ENCODE results near the gene PMEL. TPM values are rescaled to one million over a fixed set of nuclear protein-coding genes. Genes with fewer than 3 reads are reported as not detected.
"Not testable (repeated sequence)": the region's sequence is repeated elsewhere in the genome, so short reads cannot be mapped to it uniquely, and the experiment has no call there.

Gene PMEL
- total and polyA plus RNA-seq, 9 of the 15 experiments (the other 6 are each of a cell fraction or from before 2014, with no cell fraction given): 0.36 to 2.0 (median 0.98) TPM

DNA sequence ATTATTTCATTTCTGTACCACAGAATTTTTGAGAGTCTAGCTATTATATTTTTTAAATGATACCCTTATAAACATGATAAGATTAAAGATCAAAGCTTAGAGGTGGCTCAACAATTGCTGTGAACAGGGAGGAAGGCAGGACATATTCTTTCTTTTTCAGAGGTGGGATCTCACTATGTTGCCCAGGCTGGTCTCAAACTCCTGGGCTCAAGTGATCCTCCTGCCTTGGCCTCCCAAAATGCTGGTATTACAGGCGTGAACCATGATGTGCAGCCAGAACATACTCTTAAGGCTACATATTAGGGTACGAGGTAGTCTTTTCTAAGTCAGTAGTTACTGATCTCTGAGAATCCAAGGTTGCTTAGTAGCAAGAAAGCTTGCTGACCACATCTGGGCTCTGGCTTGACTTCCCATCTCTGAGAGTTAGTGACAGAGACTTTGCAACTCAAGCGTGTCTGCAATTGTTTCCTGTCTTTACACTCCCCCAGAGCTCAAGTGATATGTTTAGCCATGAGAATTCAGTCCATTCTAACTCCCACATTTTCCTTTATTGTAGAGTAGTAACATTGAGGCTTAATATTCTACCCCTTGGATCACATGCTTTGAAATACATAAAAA is 16.6 kb upstream of the PMEL start:
- H4K20me1 ChIP-seq (replicated peaks; ENCODE audit: control insufficient read depth, insufficient read depth, low read length): no peaks in the 10 kb centered on the region; the same call in 1 of the 2 replicates
- H3K4me3 ChIP-seq: no peak overlapping the region
- no peaks in the 10 kb centered on the region for H3K9me1 ChIP-seq (ENCODE audit: control insufficient read depth, insufficient read depth, low read length)
- no peak for FAIRE-seq
- peaks cover 9 to 10% of the 10 kb centered on the region in 2 experiments; a peak in 4 of 5 replicates for H3K4me1 ChIP-seq (replicated peaks in 1 of 2; ENCODE audit: control insufficient read depth in 2 of 2, insufficient read depth in 2 of 2, low read length in 2 of 2)
- in situ Hi-C loops (cut with MboI) (no loop called here), intact Hi-C loops (cut with micrococcal nuclease) (no loop called here)
- ATAC-seq: peak; percentile 52
- H3K27ac ChIP-seq (ENCODE audit: extremely low read depth, low read depth, low read length): peak overlapping the region; percentile 25; the same call in 1 of the 3 replicates
- POLR2A ChIA-PET: interaction anchor here (0.6 to 5.9 kb wide), 4 partner anchors 8 to 253 kb away, joined by 3 to 49 read pairs (median 5); partner anchors contain the start of genes CD63 and RAB5B
- H3K9ac ChIP-seq (ENCODE audit: insufficient read depth in 1 of 2, low read depth in 2 of 2, low read length in 2 of 2): peak overlapping the region in 1 of 2 experiments; percentile 28; a peak in 1 of 4 replicates
- no peak for DNase-seq (ENCODE audit: extremely low read depth in 1 of 4, low spot score in 3 of 4)
- CTCF ChIA-PET (ENCODE audit: low intra/inter-chr PET ratio): interaction anchor here (0.7 kb wide), 1 partner anchor 63 kb away, joined by 4 read pairs; no protein-coding TSS in a partner anchor
- no peaks in the 10 kb centered on the region for H3K27me3 ChIP-seq (ENCODE audit: control insufficient read depth in 2 of 2, insufficient read depth in 2 of 2, low read length in 2 of 2)
- H2AFZ ChIP-seq (ENCODE audit: low read depth, low read length): no peak overlapping the region
- peak; percentile 86 for TF ChIP-seq RBM25 (IDR thresholded peaks at IDR 0.05; ENCODE audit: low read depth, low read length, severe bottlenecking)
- TF ChIP-seq POLR2AphosphoS2 (IDR thresholded peaks at IDR 0.05; ENCODE audit: low read length): no peak
- TF ChIP-seq ZNF121 (CRISPR knock-in tag; conservative IDR thresholded peaks at IDR 0.05): peak; percentile 98
- no TSS peak for BruUV-seq (replicated peaks)
- peaks cover 43% of the 10 kb centered on the region for H3K36me3 ChIP-seq (ENCODE audit: control insufficient read depth, insufficient read depth, low read length)
- no peaks in the 10 kb centered on the region for H3K9me3 ChIP-seq (replicated peaks; ENCODE audit: control insufficient read depth, insufficient read depth, low read depth, low read length)
- WGBS (ENCODE audit: insufficient coverage, low coverage, missing lambda C conversion rate): 60% methylated on average over 3 of the region's 3 CpGs
- peaks cover 8% of the 10 kb centered on the region; the same call in 2 of the 3 replicates for H3K79me2 ChIP-seq (ENCODE audit: control insufficient read depth, insufficient read depth, low read length)
- no peak overlapping the region for H3K4me2 ChIP-seq (ENCODE audit: insufficient read depth, low read length)

DNA sequence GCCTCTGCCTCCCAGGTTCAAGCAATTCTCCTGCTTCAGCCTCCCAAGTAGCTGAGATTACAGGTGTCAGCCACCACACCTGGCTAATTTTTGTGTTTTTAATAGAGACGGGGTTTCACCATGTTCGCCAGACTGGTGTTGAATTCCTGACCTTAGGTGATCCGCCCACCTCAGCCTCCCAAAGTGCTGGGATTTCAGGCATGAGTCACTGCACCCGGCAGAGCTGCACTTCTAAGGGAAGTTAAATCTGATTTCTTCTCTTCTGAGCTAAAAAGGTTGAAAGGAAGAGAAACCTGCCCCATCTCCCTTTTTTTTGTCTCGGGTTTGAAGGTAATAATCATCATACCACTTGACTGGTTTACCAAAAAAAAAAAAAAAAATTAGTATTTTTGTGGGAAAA is 16.0 kb upstream of the PMEL start:
- 70% methylated on average over 4 of the region's 5 CpGs for WGBS (ENCODE audit: insufficient coverage, low coverage, missing lambda C conversion rate)
- H3K4me3 ChIP-seq; FAIRE-seq; H3K9me1 ChIP-seq (ENCODE audit: control insufficient read depth, insufficient read depth, low read length); H3K9ac ChIP-seq (ENCODE audit: insufficient read depth in 1 of 2, low read depth in 2 of 2, low read length in 2 of 2); H4K20me1 ChIP-seq (replicated peaks; ENCODE audit: control insufficient read depth, insufficient read depth, low read length); H3K9me3 ChIP-seq (replicated peaks; ENCODE audit: control insufficient read depth, insufficient read depth, low read depth, low read length); ATAC-seq; H3K4me2 ChIP-seq (ENCODE audit: insufficient read depth, low read length); in situ Hi-C loops (cut with MboI); H3K27ac ChIP-seq (ENCODE audit: extremely low read depth, low read depth, low read length); H3K4me1 ChIP-seq (replicated peaks in 1 of 2; ENCODE audit: control insufficient read depth in 2 of 2, insufficient read depth in 2 of 2, low read length in 2 of 2); BruUV-seq (replicated peaks); intact Hi-C loops (cut with micrococcal nuclease); DNase-seq (ENCODE audit: extremely low read depth in 1 of 4, low spot score in 3 of 4); H3K27me3 ChIP-seq (ENCODE audit: control insufficient read depth in 2 of 2, insufficient read depth in 2 of 2, low read length in 2 of 2); H2AFZ ChIP-seq (ENCODE audit: low read depth, low read length): not testable (repeated sequence)
- peaks cover 13% of the 10 kb centered on the region; the same call in 2 of the 3 replicates for H3K79me2 ChIP-seq (ENCODE audit: control insufficient read depth, insufficient read depth, low read length)
- ChIA-PET CTCF (ENCODE audit: low intra/inter-chr PET ratio) (interaction anchor here (0.7 kb wide), 1 partner anchor 63 kb away, joined by 4 read pairs; no protein-coding TSS in a partner anchor), POLR2A (interaction anchor here (0.6 to 5.9 kb wide), 2 partner anchors 8 to 14 kb away, joined by 3 to 49 read pairs; partner anchors contain the start of gene RAB5B)
- H3K36me3 ChIP-seq (ENCODE audit: control insufficient read depth, insufficient read depth, low read length): peaks cover 39% of the 10 kb centered on the region
- 0 out of 2 replicates have a peak, but pooled peaks have one; percentile 27 for TF ChIP-seq EGR1 (conservative IDR thresholded peaks at IDR 0.05)
